A549 (cell line): ENCODE data around the gene TCF4. TPM values are rescaled to one million over a fixed set of nuclear protein-coding genes. Genes with fewer than 3 reads are reported as not detected.

Experiments
- ATAC-seq, 2 experiments: fragments of 200-7000 bp in 1 of 2; fragments of >200 bp in 1 of 2; cut with Nextera tagmentation in 1 of 2; cut with Tn5 transposase in 1 of 2; 3 replicates each; pipeline versions ENCODE4 v1.8.0 to v1.9.1; 2018 to 2020; ENCODE audit warnings: mild to moderate bottlenecking in 1 of 2, moderate library complexity in 1 of 2
- CTCF ChIA-PET: fragments of 300-600 bp; sonication (Branson Sonifier 250); formaldehyde crosslinking; extraction: SDS; loops from one replicate; lab custom pipeline; 2021; ENCODE audit warnings: antibody characterized with exemption, inconsistent platforms; lab: Yijun Ruan, JAX
- POLR2A ChIA-PET: fragments of 350-600 bp; formaldehyde crosslinking; extraction: SDS; loops from one replicate; lab custom pipeline; 2021; ENCODE audit warnings: antibody characterized with exemption, inconsistent platforms; lab: Yijun Ruan, JAX
- DNase-seq, 2 experiments: peaks; one replicate each; pipeline versions ENCODE4 v3.0.0 to v3.0.0-alpha.2; 2011 to 2016; ENCODE audit warnings: low read depth in 1 of 2, low spot score in 1 of 2
- FAIRE-seq: peaks from 2 replicates; lab custom pipeline; 2011; peaks lifted over from hg19 to GRCh38; lab: Jason Lieb, UNC
- H3K27ac ChIP-seq, 2 experiments: fragments of >200 bp; sonication (Bioruptor Twin); formaldehyde crosslinking; 3 replicates each; pipeline ENCODE4 v1.5.1; 2016 to 2017
- H3K4me1 ChIP-seq: fragments of >200 bp; sonication (Bioruptor Twin); formaldehyde crosslinking; 3 replicates; pipeline ENCODE4 v1.6.1; 2016
- H3K4me2 ChIP-seq: fragments of >200 bp; sonication (Bioruptor Twin); formaldehyde crosslinking; 3 replicates; pipeline ENCODE4 v1.6.1; 2016
- H3K4me3 ChIP-seq: fragments of >200 bp; sonication (Bioruptor Twin); formaldehyde crosslinking; 3 replicates; pipeline ENCODE4 v1.5.1; 2016
- H3K9me3 ChIP-seq: fragments of >200 bp; sonication (Bioruptor Twin); formaldehyde crosslinking; 3 replicates; pipeline ENCODE4 v1.6.1; 2016
- ATOH8 ChIP-seq: fragments of 250-450 bp; sonication (Bioruptor Pico); IDR thresholded peaks from 2 replicates; pipeline ENCODE4 v1.5.0; 2020; ENCODE audit warnings: low read depth, mild to moderate bottlenecking, moderate library complexity
- BCL3 ChIP-seq: fragments of >200 bp; sonication (Bioruptor Twin); formaldehyde crosslinking; IDR thresholded peaks from 3 replicates; pipeline ENCODE4 v1.6.1; 2016
- CBX2 ChIP-seq: fragments of 200-600 bp; sonication (generic); IDR thresholded peaks from 2 replicates; pipeline ENCODE4 v1.6.1; 2016; ENCODE audit warnings: low read depth, mild to moderate bottlenecking, borderline replicate concordance
- CBX8 ChIP-seq: fragments of 200-600 bp; sonication (generic); IDR thresholded peaks from 2 replicates; pipeline ENCODE4 v1.6.1; 2016
- CEBPB ChIP-seq, 2 experiments: fragments of >200 bp in 1 of 2; sonication (Bioruptor Twin) in 1 of 2; formaldehyde crosslinking in 1 of 2; IDR thresholded peaks; 2 replicates each; pipeline ENCODE4 v1.6.1; 2012 to 2016
- CHD4 ChIP-seq: fragments of 200-600 bp; sonication (generic); IDR thresholded peaks from 2 replicates; pipeline ENCODE4 v1.6.1; 2016; ENCODE audit warnings: antibody characterized with exemption, mild to moderate bottlenecking, borderline replicate concordance
- EHF ChIP-seq: fragments of 250-450 bp; sonication (Bioruptor Pico); IDR thresholded peaks from 2 replicates; pipeline ENCODE4 v1.5.0; 2020; ENCODE audit warnings: mild to moderate bottlenecking
- EP300 ChIP-seq, 2 experiments: fragments of >200 bp; sonication (Bioruptor Twin); formaldehyde crosslinking; IDR thresholded peaks; 2 replicates in 1 of 2; 3 replicates in 1 of 2; pipeline ENCODE4 v1.6.1; 2016 to 2017
- ESRRA ChIP-seq: fragments of 150-350 bp; IDR thresholded peaks from 2 replicates; pipeline ENCODE4 v1.6.1; 2014; ENCODE audit warnings: mild to moderate bottlenecking, low read length, borderline replicate concordance
- HMGXB4 ChIP-seq: fragments of 250-450 bp; sonication (Bioruptor Pico); IDR thresholded peaks from 2 replicates; pipeline ENCODE4 v1.5.0; 2021; ENCODE audit warnings: mild to moderate bottlenecking, moderate library complexity, borderline replicate concordance
- HOXB5 ChIP-seq: fragments of 250-450 bp; sonication (Bioruptor Pico); IDR thresholded peaks from 2 replicates; pipeline ENCODE4 v1.5.0; 2020; ENCODE audit warnings: mild to moderate bottlenecking, moderate library complexity
- KDM1A ChIP-seq: fragments of 200-600 bp; sonication (generic); IDR thresholded peaks from 2 replicates; pipeline ENCODE4 v1.6.1; 2016; ENCODE audit warnings: low read depth, mild to moderate bottlenecking
- MAX ChIP-seq: IDR thresholded peaks from 2 replicates; pipeline ENCODE4 v1.6.1; 2012
- MYC ChIP-seq: IDR thresholded peaks from 2 replicates; pipeline ENCODE4 v1.6.1; 2012; ENCODE audit warnings: mild to moderate bottlenecking, inconsistent platforms, low read length, improper control_type of control experiment, borderline replicate concordance
- NR3C1 ChIP-seq: fragments of >200 bp; sonication (Bioruptor Twin); formaldehyde crosslinking; IDR thresholded peaks from 3 replicates; pipeline ENCODE4 v1.6.1; 2017
- RARB ChIP-seq: fragments of 250-450 bp; sonication (Bioruptor Pico); IDR thresholded peaks from 2 replicates; pipeline ENCODE4 v1.8.0; 2021; ENCODE audit warnings: mild to moderate bottlenecking, moderate library complexity
- RCOR1 ChIP-seq: fragments of 150-350 bp; IDR thresholded peaks from 2 replicates; pipeline ENCODE4 v1.6.1; 2014; ENCODE audit warnings: antibody characterized with exemption, low read length, low read depth
- REST ChIP-seq: fragments of 200-600 bp; sonication (generic); IDR thresholded peaks from 2 replicates; pipeline ENCODE4 v1.6.1; 2016; ENCODE audit warnings: antibody characterized with exemption, mild to moderate bottlenecking, moderate library complexity
- RNF2 ChIP-seq: fragments of 200-600 bp; sonication (generic); IDR thresholded peaks from 2 replicates; pipeline ENCODE4 v1.6.1; 2016; ENCODE audit warnings: low read depth, mild to moderate bottlenecking, antibody characterized with exemption, moderate library complexity, borderline replicate concordance
- USF2 ChIP-seq: fragments of 450-650 bp; IDR thresholded peaks from 2 replicates; pipeline ENCODE4 v1.6.1; 2014; ENCODE audit warnings: antibody characterized with exemption
- ZFP36 ChIP-seq: fragments of 450-650 bp; IDR thresholded peaks from 2 replicates; pipeline ENCODE4 v1.6.1; 2014; ENCODE audit warnings: borderline replicate concordance; ENCODE audit not compliant: partially characterized antibody
- WGBS: methylation state at CpG from one replicate; pipeline ENCODE4 v1.1.6; 2017; ENCODE audit errors: missing lambda C conversion rate; 5-methylcytosine and 5-hydroxymethylcytosine counted together
- polyA plus RNA-seq, 4 experiments: library from polyadenylated mRNA; depleted of rRNA in 3 of 4; stranded (reverse); fragments of >200 nt; fragmentation: RNase III in 1 of 4; extraction: RNeasy Plus Mini Kit Qiagen cat#74134 plus additional on column Dnase treatment in 1 of 4; gene quantifications; 2 replicates in 3 of 4; 3 replicates in 1 of 4; pipeline ENCODE4 v1.2.3, GENCODE V29; 2011 to 2017

The TCF4 gene
- polyA plus RNA-seq, 2 of the 4 experiments (the other 2 are of a cell fraction), result 3.0 to 4.0 TPM

- POLR2A ChIA-PET, result no interaction called here
- no peaks in the 10 kb centered on the region for H3K4me1 ChIP-seq
- no peak overlapping the region for H3K4me3 ChIP-seq
- no peak for TF ChIP-seq HMGXB4
- TF ChIP-seq MAX, result no peak
- TF ChIP-seq USF2, result no peak
- TF ChIP-seq MYC, result no peak
- no peak for TF ChIP-seq EHF
- TF ChIP-seq HOXB5, result no peak
- no peak for TF ChIP-seq BCL3
- TF ChIP-seq KDM1A, result no peak
- TF ChIP-seq RCOR1, result no peak
- TF ChIP-seq RARB (CRISPR knock-in tag), result no peak
- TF ChIP-seq ATOH8 (CRISPR knock-in tag), result no peak
- TF ChIP-seq REST, result no peak
- no peak for TF ChIP-seq EP300 (IDR thresholded peaks at IDR 0.05)
- no peak for TF ChIP-seq CHD4
- no peak for TF ChIP-seq CBX2
- DNase-seq (no peak), ATAC-seq (no peak), FAIRE-seq (no peak)
- CTCF ChIA-PET, result no interaction called here
- WGBS, result 26% methylated on average over 1 of the region's 1 CpG
- H3K9me3 ChIP-seq, result no peaks in the 10 kb centered on the region
- no peak overlapping the region for H3K27ac ChIP-seq
- no peak overlapping the region for H3K4me2 ChIP-seq
Measured at GRCh38 chr18:55453186-55453585, 134.8 kb downstream of the TCF4 start.

- DNase-seq (peak in 1 of 2 experiments; percentile 0), FAIRE-seq (no peak), ATAC-seq (no peak)
- H3K9me3 ChIP-seq, result no peaks in the 10 kb centered on the region
- TF ChIP-seq CBX8 (no peak), RNF2 (no peak), BCL3 (no peak), NR3C1 (no peak), CEBPB (IDR thresholded peaks at IDR 0.05) (no peak), ESRRA (no peak), ZFP36 (no peak)
- POLR2A ChIA-PET, result no interaction called here
- H3K4me3 ChIP-seq, result no peak overlapping the region
- CTCF ChIA-PET, result no interaction called here
- no peaks in the 10 kb centered on the region for H3K4me1 ChIP-seq
- no CpG with 5 or more reads among the region's 1 CpG for WGBS
- H3K27ac ChIP-seq, result no peak overlapping the region
- no peak overlapping the region for H3K4me2 ChIP-seq
Measured at GRCh38 chr18:55452123-55452611, 135.8 kb downstream of the TCF4 start.
